HL-60 (cell line): ENCODE data around the gene FTSJ1.
"Not testable (repeated sequence)": the region's sequence is repeated elsewhere in the genome, so short reads cannot be mapped to it uniquely, and the experiment has no call there.

Source experiments
- CTCF ChIP-seq: IDR thresholded peaks from one replicate; pipeline ENCODE4 v1.5.1; 2011; ENCODE audit warnings: low read length, control low read depth, inconsistent platforms; ENCODE audit not compliant: insufficient read depth
- POLR2AphosphoS5 ChIP-seq: IDR thresholded peaks from 2 replicates; pipeline ENCODE4 v1.6.1; 2012; ENCODE audit warnings: low read depth

GRCh38 chrX:48433713-48434112 lies 42.3 kb upstream of the FTSJ1 start:
- not testable (repeated sequence) for TF ChIP-seq POLR2AphosphoS5, CTCF
